ENCODE data around the gene SEMA3A. TPM values are rescaled to one million over a fixed set of nuclear protein-coding genes. Genes with fewer than 3 reads are reported as not detected.
A peak's percentile ranks its signal among the peaks of the same experiment; 100 is the strongest.

SEMA3A gene
- total RNA-seq, 2 experiments from 2014 or later, result not detected

DNA sequence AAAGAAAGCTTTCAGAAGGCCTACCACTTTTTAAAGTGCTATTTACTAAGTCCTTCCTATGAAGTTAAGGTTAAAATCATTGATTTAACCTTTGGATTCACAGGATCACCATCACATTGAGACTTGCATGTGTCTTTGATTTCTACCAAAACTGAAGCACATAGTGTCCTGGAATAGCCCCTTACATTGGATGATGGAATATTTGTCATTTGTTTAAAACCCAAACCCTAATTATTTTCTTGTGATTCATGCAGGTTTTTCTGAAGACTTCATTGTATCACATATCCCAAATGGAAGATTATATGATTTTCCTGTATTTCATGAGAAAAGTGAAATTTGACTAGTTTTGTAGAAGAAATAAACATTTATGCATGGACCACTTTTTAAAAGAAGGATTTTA, 3.3 kb downstream of the SEMA3A start:
- no peak for TF ChIP-seq EZH2phosphoT487 (IDR thresholded peaks at IDR 0.05; ENCODE audit: borderline replicate concordance, low read depth, low read length)
- TF ChIP-seq, protein P1, sequence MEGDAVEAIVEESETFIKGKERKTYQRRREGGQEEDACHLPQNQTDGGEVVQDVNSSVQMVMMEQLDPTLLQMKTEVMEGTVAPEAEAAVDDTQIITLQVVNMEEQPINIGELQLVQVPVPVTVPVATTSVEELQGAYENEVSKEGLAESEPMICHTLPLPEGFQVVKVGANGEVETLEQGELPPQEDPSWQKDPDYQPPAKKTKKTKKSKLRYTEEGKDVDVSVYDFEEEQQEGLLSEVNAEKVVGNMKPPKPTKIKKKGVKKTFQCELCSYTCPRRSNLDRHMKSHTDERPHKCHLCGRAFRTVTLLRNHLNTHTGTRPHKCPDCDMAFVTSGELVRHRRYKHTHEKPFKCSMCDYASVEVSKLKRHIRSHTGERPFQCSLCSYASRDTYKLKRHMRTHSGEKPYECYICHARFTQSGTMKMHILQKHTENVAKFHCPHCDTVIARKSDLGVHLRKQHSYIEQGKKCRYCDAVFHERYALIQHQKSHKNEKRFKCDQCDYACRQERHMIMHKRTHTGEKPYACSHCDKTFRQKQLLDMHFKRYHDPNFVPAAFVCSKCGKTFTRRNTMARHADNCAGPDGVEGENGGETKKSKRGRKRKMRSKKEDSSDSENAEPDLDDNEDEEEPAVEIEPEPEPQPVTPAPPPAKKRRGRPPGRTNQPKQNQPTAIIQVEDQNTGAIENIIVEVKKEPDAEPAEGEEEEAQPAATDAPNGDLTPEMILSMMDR (conservative IDR thresholded peaks at IDR 0.05; ENCODE audit: low read length), result no peak
- Histone ChIP-seq H3K9me3 (ENCODE audit: low read length) (no peaks in the 10 kb centered on the region), H3K4me1 (ENCODE audit: insufficient read depth, low read length, poor library complexity, severe bottlenecking) (no peaks in the 10 kb centered on the region), H3K4me3 (ENCODE audit: low read depth, low read length, poor library complexity, severe bottlenecking) (no peak overlapping the region), H3K9me2 (ENCODE audit: insufficient read depth, low read length) (no peaks in the 10 kb centered on the region), H2AFZ (ENCODE audit: low read length) (no peak overlapping the region), H3K36me3 (ENCODE audit: insufficient read depth, low read length) (no peaks in the 10 kb centered on the region), H4K20me1 (ENCODE audit: insufficient read depth, low read length) (peaks cover 4% of the 10 kb centered on the region; the same call in 1 of the 2 replicates), H3K79me2 (ENCODE audit: insufficient read depth, low read depth, low read length) (no peaks in the 10 kb centered on the region), H3K27ac (ENCODE audit: low read depth, low read length, poor library complexity, severe bottlenecking) (no peak overlapping the region), H3K4me2 (ENCODE audit: low read length) (no peak overlapping the region)
- no peak for DNase-seq (ENCODE audit: low spot score)
- no TSS peak for BruUV-seq (replicated peaks)
- intact Hi-C loops (cut with micrococcal nuclease; ENCODE audit: unreplicated experiment), result no loop called here
- POLR2A ChIA-PET, result no interaction called here
- CTCF ChIA-PET (ENCODE audit: unreplicated experiment), result no interaction called here

DNA sequence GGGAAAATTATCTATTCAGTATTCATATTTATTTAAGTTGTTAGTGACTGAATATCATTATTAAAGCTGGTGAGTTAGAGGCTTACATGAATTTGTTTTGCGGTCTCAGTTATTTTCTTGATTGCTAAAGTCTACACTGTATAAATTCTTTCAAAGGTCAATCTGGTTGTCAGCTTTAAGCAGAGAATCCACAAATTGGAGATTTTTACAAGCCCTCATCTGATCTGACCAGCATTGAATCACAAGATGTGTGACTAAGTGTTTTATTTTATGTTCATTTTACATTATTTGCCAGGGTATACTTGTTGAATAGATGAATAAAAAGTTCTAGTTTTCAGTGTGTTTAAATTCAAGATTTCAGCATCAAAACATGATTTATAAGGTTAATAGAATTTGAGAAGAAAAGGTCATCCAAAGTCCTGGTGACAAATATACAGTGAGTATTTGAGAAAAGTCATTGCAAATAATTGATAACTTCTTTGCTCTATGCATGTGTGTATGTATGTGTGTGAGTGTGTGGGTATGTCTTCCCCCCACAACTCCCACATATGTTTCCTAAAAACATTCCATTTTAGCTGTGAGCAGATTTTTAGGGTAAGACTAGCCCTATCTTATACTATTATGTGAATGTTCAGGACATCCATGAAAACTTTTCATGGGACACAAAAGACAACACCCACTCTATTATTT, 4.4 kb downstream of the SEMA3A start:
- intact Hi-C loops (cut with micrococcal nuclease; ENCODE audit: unreplicated experiment), result no loop called here
- no peaks in the 10 kb centered on the region for H3K9me3 ChIP-seq (ENCODE audit: low read length)
- no peak overlapping the region for H3K4me3 ChIP-seq (ENCODE audit: low read depth, low read length, poor library complexity, severe bottlenecking)
- H3K36me3 ChIP-seq (ENCODE audit: insufficient read depth, low read length), result no peaks in the 10 kb centered on the region
- no peak for TF ChIP-seq EZH2phosphoT487 (IDR thresholded peaks at IDR 0.05; ENCODE audit: borderline replicate concordance, low read depth, low read length)
- TF ChIP-seq, protein P1 (conservative IDR thresholded peaks at IDR 0.05; ENCODE audit: low read length), result no peak
- ChIA-PET CTCF (ENCODE audit: unreplicated experiment) (no interaction called here), POLR2A (no interaction called here)
- H2AFZ ChIP-seq (ENCODE audit: low read length), result no peak overlapping the region
- peaks cover 4% of the 10 kb centered on the region; the same call in 1 of the 2 replicates for H4K20me1 ChIP-seq (ENCODE audit: insufficient read depth, low read length)
- DNase-seq (ENCODE audit: low spot score), result no peak
- BruUV-seq (replicated peaks), result no TSS peak
- no peak overlapping the region for H3K27ac ChIP-seq (ENCODE audit: low read depth, low read length, poor library complexity, severe bottlenecking)
- H3K9me2 ChIP-seq (ENCODE audit: insufficient read depth, low read length), result no peaks in the 10 kb centered on the region
- H3K4me2 ChIP-seq (ENCODE audit: low read length), result no peak overlapping the region
- no peaks in the 10 kb centered on the region for H3K4me1 ChIP-seq (ENCODE audit: insufficient read depth, low read length, poor library complexity, severe bottlenecking)
- H3K79me2 ChIP-seq (ENCODE audit: insufficient read depth, low read depth, low read length), result no peaks in the 10 kb centered on the region

DNA sequence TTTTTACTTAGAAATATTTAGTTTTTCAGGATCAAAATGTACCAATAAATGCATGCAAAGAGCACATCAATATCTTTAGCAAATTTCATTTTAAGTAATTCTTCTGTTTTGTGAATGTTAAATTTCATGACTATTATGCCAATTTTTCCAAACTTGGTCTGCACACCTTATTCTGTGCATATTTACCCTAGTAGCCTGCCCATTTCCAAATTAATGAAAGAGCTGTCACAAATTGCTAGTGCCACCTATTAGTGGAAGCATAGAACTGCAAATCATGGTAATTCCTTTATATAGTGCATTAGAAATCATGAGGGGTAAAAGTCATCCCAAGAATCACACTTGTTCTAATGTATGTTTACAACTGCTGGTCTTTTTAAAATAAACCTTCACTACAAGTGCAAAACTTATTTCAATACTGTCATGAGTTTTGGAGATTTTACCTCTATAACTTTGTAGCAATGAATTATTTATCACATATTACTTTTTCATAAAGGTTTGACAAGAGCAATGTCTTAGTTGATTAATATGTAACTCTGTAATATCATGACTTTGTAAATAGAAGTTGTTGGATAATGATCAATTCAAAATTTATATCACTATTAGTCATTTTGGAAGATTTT, 5.7 kb downstream of the SEMA3A start:
- POLR2A ChIA-PET, result no interaction called here
- BruUV-seq (replicated peaks), result no TSS peak
- H3K9me2 ChIP-seq (ENCODE audit: insufficient read depth, low read length), result no peaks in the 10 kb centered on the region
- DNase-seq (ENCODE audit: low spot score), result no peak
- intact Hi-C loops (cut with micrococcal nuclease; ENCODE audit: unreplicated experiment), result no loop called here
- H3K4me1 ChIP-seq (ENCODE audit: insufficient read depth, low read length, poor library complexity, severe bottlenecking), result no peaks in the 10 kb centered on the region
- no peak overlapping the region for H3K4me2 ChIP-seq (ENCODE audit: low read length)
- H3K36me3 ChIP-seq (ENCODE audit: insufficient read depth, low read length), result no peaks in the 10 kb centered on the region
- H3K27ac ChIP-seq (ENCODE audit: low read depth, low read length, poor library complexity, severe bottlenecking), result no peak overlapping the region
- H3K4me3 ChIP-seq (ENCODE audit: low read depth, low read length, poor library complexity, severe bottlenecking), result no peak overlapping the region
- TF ChIP-seq, protein P1 (conservative IDR thresholded peaks at IDR 0.05; ENCODE audit: low read length), result peak; percentile 64
- no peak for TF ChIP-seq EZH2phosphoT487 (IDR thresholded peaks at IDR 0.05; ENCODE audit: borderline replicate concordance, low read depth, low read length)
- peaks cover 4% of the 10 kb centered on the region; the same call in 1 of the 2 replicates for H4K20me1 ChIP-seq (ENCODE audit: insufficient read depth, low read length)
- no peaks in the 10 kb centered on the region for H3K9me3 ChIP-seq (ENCODE audit: low read length)
- CTCF ChIA-PET (ENCODE audit: unreplicated experiment), result no interaction called here
- H3K79me2 ChIP-seq (ENCODE audit: insufficient read depth, low read depth, low read length), result no peaks in the 10 kb centered on the region
- no peak overlapping the region for H2AFZ ChIP-seq (ENCODE audit: low read length)

Data from OCI-LY7 (cell line).